ENCODE data around the gene DMXL1. TPM values are rescaled to one million over a fixed set of nuclear protein-coding genes. Genes with fewer than 3 reads are reported as not detected.

DMXL1 gene
- total RNA-seq, 4 donors from 2014 or later: 38.4 to 157 (median 48.2) TPM

- H3K27ac ChIP-seq: no peak overlapping the region
- peak; percentile 18 for TF ChIP-seq POLR2AphosphoS5 (IDR thresholded peaks at IDR 0.05)
- no peak for TF ChIP-seq CTCF (IDR thresholded peaks at IDR 0.05)
These were observed 203.3 kb downstream of the DMXL1 start for GRCh38 chr5:119274030-119274766.

GRCh38 chr5:119274767-119275130 lies 203.9 kb downstream of the DMXL1 start:
- TF ChIP-seq POLR2A (IDR thresholded peaks at IDR 0.05): no peak
- no peak for TF ChIP-seq POLR2AphosphoS5 (IDR thresholded peaks at IDR 0.05)
- TF ChIP-seq EP300 (IDR thresholded peaks at IDR 0.05): no peak
- no peak for TF ChIP-seq CTCF (IDR thresholded peaks at IDR 0.05)
- Histone ChIP-seq H3K4me1 (peaks cover 0 to 54% (median 0%) of the 10 kb centered on the region in 3 donors), H3K36me3 (no peaks in the 10 kb centered on the region), H3K4me3 (no peak overlapping the region), H3K27me3 (no peaks in the 10 kb centered on the region), H3K9me3 (no peaks in the 10 kb centered on the region), H3K27ac (no peak overlapping the region)
- no peak for ATAC-seq

More at GRCh38 chr5:119274030-119274766, 203.3 kb downstream of the DMXL1 start:
- H3K9me3 ChIP-seq: no peaks in the 10 kb centered on the region
- peaks cover 0 to 60% (median 0%) of the 10 kb centered on the region in 3 donors for H3K4me1 ChIP-seq
- H3K27me3 ChIP-seq: no peaks in the 10 kb centered on the region
- H3K36me3 ChIP-seq: no peaks in the 10 kb centered on the region
- 62 to 66% methylated on average over 4 to 5 of the region's 5 CpGs for WGBS, 2 donors (ENCODE audit: low coverage in 1 of 2)
- no peak for ATAC-seq
- no peak overlapping the region for H3K4me3 ChIP-seq

- H3K36me3 ChIP-seq: no peaks in the 10 kb centered on the region
- H3K27ac ChIP-seq: no peak overlapping the region
- H3K4me1 ChIP-seq: peaks cover 0 to 50% (median 0%) of the 10 kb centered on the region in 3 donors
- TF ChIP-seq EP300 (IDR thresholded peaks at IDR 0.05) (no peak), POLR2A (IDR thresholded peaks at IDR 0.05) (no peak)
- no peaks in the 10 kb centered on the region for H3K9me3 ChIP-seq
- no peak overlapping the region for H3K4me3 ChIP-seq
- ATAC-seq: no peak
- WGBS, 2 donors (ENCODE audit: low coverage in 1 of 2): 81 to 97% methylated on average over 5 to 6 of the region's 6 CpGs
- H3K27me3 ChIP-seq: no peaks in the 10 kb centered on the region
These were observed 204.3 kb downstream of the DMXL1 start for GRCh38 chr5:119275146-119275545.

GRCh38 chr5:119275601-119276173 lies 204.8 kb downstream of the DMXL1 start:
- whole genome bisulfite sequencing, 2 donors (ENCODE audit: low coverage in 1 of 2): 77% methylated on average over 3 of the region's 3 CpGs; no CpG with 5 or more reads in 1 of the 2 donors
- no peak overlapping the region for H3K27ac ChIP-seq

GRCh38 chr5:119276978-119277377 lies 206.1 kb downstream of the DMXL1 start:
- WGBS, 2 donors (ENCODE audit: low coverage in 1 of 2): 92 to 97% methylated on average over 5 of the region's 5 CpGs
- H3K27me3 ChIP-seq: no peaks in the 10 kb centered on the region
- ATAC-seq: no peak
- no peaks in the 10 kb centered on the region for H3K36me3 ChIP-seq
- no peaks in the 10 kb centered on the region for H3K9me3 ChIP-seq
- no peak for TF ChIP-seq POLR2A (IDR thresholded peaks at IDR 0.05)
- no peak for TF ChIP-seq POLR2AphosphoS5 (IDR thresholded peaks at IDR 0.05)
- TF ChIP-seq CTCF (IDR thresholded peaks at IDR 0.05): no peak
- no peak for TF ChIP-seq EP300 (IDR thresholded peaks at IDR 0.05)
- H3K4me3 ChIP-seq: no peak overlapping the region
- H3K4me1 ChIP-seq: peaks cover 0 to 32% (median 0%) of the 10 kb centered on the region in 3 donors
- no peak overlapping the region for H3K27ac ChIP-seq

More at GRCh38 chr5:119275601-119276173, 204.8 kb downstream of the DMXL1 start:
- TF ChIP-seq POLR2A (IDR thresholded peaks at IDR 0.05): no peak
- no peak for TF ChIP-seq POLR2AphosphoS5 (IDR thresholded peaks at IDR 0.05)
- no peak for TF ChIP-seq EP300 (IDR thresholded peaks at IDR 0.05)
- TF ChIP-seq CTCF (IDR thresholded peaks at IDR 0.05): no peak
- H3K4me3 ChIP-seq: no peak overlapping the region
- no peak for ATAC-seq
- no peaks in the 10 kb centered on the region for H3K36me3 ChIP-seq
- no peaks in the 10 kb centered on the region for H3K9me3 ChIP-seq
- H3K4me1 ChIP-seq: peaks cover 0 to 45% (median 0%) of the 10 kb centered on the region in 3 donors
- no peaks in the 10 kb centered on the region for H3K27me3 ChIP-seq

All from gastroesophageal sphincter (tissue), 4 donors.